ENCODE measurements around the gene MUC22.

MUC22 gene

DNA sequence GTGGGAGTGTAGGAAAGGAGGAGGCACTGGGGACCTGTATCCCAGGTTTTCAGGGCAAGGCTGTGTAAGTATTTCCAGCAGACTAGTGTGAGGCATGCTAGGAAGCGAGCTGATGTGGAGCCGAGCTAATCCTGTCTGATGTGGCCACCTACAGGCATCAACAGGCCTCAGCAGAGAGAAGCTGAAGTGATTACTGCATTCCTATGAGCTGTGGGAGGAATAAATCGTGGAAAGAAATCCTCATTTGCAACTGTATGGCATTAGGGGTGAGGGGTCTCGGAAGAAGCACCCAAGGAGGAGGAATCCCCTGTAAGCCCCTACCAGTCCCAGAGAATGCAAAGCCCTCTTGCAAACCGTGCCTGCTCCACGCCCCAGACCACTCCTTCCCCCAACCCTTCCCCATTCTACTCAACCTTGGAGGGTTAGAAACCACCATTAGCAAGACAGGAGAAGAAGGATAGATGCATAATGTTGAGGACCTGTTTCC is 60.5 kb downstream of the MUC22 start:
- H3K9me3 Mint-ChIP-seq = no peaks in the 10 kb centered on the region

DNA sequence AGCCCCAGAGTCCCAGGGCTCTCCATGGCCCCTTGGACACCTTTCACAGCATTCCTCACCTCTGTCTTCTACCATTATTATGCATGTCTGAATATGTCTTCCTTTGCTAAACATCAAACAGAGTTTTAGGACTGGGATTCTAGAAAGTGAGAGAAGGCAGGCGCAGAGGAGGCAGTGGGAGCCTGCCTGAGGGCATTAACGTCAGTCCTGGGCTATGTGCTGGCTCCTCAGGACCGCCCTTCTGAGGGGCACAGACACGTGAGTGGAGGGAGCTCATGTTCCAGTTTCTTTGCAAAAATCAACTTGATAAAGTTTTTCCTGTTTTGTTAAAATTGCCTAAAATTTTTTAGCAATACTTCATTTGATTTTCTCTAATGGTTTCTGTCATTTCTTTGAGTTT is 64.1 kb downstream of the MUC22 start:
- H3K4me3 Mint-ChIP-seq = no peak overlapping the region
- peak overlapping the region; percentile 24 to 45 (median 24) for H3K27ac Mint-ChIP-seq
- peaks cover 24% of the 10 kb centered on the region for H3K4me1 Mint-ChIP-seq
- no peaks in the 10 kb centered on the region for H3K9me3 Mint-ChIP-seq
- TF ChIP-seq, protein P1, sequence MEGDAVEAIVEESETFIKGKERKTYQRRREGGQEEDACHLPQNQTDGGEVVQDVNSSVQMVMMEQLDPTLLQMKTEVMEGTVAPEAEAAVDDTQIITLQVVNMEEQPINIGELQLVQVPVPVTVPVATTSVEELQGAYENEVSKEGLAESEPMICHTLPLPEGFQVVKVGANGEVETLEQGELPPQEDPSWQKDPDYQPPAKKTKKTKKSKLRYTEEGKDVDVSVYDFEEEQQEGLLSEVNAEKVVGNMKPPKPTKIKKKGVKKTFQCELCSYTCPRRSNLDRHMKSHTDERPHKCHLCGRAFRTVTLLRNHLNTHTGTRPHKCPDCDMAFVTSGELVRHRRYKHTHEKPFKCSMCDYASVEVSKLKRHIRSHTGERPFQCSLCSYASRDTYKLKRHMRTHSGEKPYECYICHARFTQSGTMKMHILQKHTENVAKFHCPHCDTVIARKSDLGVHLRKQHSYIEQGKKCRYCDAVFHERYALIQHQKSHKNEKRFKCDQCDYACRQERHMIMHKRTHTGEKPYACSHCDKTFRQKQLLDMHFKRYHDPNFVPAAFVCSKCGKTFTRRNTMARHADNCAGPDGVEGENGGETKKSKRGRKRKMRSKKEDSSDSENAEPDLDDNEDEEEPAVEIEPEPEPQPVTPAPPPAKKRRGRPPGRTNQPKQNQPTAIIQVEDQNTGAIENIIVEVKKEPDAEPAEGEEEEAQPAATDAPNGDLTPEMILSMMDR (IDR thresholded peaks at IDR 0.05; ENCODE audit: unreplicated experiment in 3 of 3) = no peak
- H3K27me3 Mint-ChIP-seq (ENCODE audit: low read depth) = no peaks in the 10 kb centered on the region
- H3K36me3 Mint-ChIP-seq (ENCODE audit: low read depth) = no peaks in the 10 kb centered on the region

More for the DNA sequence above, 60.5 kb downstream of the MUC22 start:
- TF ChIP-seq, protein P1 (IDR thresholded peaks at IDR 0.05; ENCODE audit: unreplicated experiment in 3 of 3) = peak; percentile 74 to 79 (median 75)
- no peaks in the 10 kb centered on the region for H3K36me3 Mint-ChIP-seq (ENCODE audit: low read depth)
- no peaks in the 10 kb centered on the region for H3K27me3 Mint-ChIP-seq (ENCODE audit: low read depth)
- H3K4me1 Mint-ChIP-seq = peaks cover 22% of the 10 kb centered on the region
- H3K4me3 Mint-ChIP-seq = no peak overlapping the region
- H3K27ac Mint-ChIP-seq = peak overlapping the region; percentile 30 to 80 (median 65)

GRCh38 chr6:31075528-31075927 is 65.3 kb downstream of the MUC22 start:
- H3K36me3 Mint-ChIP-seq (ENCODE audit: low read depth) = no peaks in the 10 kb centered on the region
- no peaks in the 10 kb centered on the region for H3K9me3 Mint-ChIP-seq
- no peak overlapping the region for H3K27ac Mint-ChIP-seq
- H3K4me1 Mint-ChIP-seq = peaks cover 26% of the 10 kb centered on the region
- TF ChIP-seq, protein P1 (IDR thresholded peaks at IDR 0.05; ENCODE audit: unreplicated experiment in 3 of 3) = no peak
- no peak overlapping the region for H3K4me3 Mint-ChIP-seq
- peaks cover 5% of the 10 kb centered on the region for H3K27me3 Mint-ChIP-seq (ENCODE audit: low read depth)

DNA sequence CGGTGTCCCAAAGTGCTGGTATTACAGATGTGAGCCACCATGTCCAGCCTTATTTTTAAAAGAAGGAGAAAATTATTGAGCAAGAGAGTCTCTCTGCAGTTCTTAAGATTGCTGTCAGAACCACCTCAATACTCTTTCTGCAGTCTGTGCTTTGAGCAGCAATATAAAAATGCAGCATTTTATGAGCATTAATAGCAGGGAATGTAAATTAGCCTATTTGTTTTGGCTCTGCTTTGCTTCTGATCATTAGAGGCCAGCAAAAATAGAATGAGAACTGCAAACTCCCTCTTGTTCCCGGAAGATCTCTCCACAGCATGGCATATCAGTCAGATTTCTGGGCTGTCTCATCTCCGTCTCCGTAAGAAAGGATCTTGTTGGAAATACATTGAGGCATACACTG is 66.3 kb downstream of the MUC22 start:
- TF ChIP-seq, protein P1 (IDR thresholded peaks at IDR 0.05; ENCODE audit: unreplicated experiment in 3 of 3) = no peak
- Mint-ChIP-seq H3K4me1 (peaks cover 21% of the 10 kb centered on the region), H3K36me3 (ENCODE audit: low read depth) (no peaks in the 10 kb centered on the region), H3K27me3 (ENCODE audit: low read depth) (peaks cover 9% of the 10 kb centered on the region), H3K9me3 (no peaks in the 10 kb centered on the region), H3K27ac (peak overlapping the region; percentile 65 to 90 (median 78)), H3K4me3 (no peak overlapping the region)

DNA sequence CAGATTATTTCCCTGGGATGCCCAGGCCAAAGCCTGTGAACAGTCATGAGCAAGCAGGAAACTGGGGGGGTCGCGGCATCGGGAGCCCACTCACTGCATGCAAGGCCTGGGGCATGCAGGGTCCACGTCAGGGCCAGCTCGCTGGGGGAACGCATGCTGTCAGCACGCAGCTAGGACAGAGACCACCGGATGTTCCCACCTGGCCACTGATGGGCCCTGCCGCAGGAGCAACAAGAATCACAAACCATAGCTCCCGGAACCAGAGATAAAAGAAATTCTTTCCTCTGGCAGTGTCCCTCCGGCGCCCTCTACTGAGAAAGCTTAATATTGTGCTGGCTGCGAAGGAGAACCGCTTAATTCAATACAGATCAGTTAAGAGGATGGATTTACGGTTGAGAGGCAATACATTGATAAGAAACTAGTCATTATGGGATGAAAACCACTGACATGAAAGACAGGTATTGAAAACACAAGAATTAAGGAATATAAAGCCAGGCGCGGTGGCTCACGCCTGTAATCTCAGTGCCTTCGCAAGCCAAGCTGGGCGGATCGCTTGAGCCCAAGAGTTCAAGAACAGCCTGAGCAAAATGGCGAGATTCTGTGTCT is 69.5 kb downstream of the MUC22 start:
- Mint-ChIP-seq H3K27me3 (ENCODE audit: low read depth) (peaks cover 16% of the 10 kb centered on the region), H3K27ac (peak overlapping the region in 2 of 3 experiments; percentile 14 to 33), H3K36me3 (ENCODE audit: low read depth) (no peaks in the 10 kb centered on the region), H3K4me3 (peak overlapping the region in 1 of 3 experiments; percentile 42), H3K4me1 (peaks cover 20% of the 10 kb centered on the region), H3K9me3 (no peaks in the 10 kb centered on the region)
- TF ChIP-seq, protein P1 (IDR thresholded peaks at IDR 0.05; ENCODE audit: unreplicated experiment in 3 of 3) = peak; percentile 80 to 82 (median 82)

DNA sequence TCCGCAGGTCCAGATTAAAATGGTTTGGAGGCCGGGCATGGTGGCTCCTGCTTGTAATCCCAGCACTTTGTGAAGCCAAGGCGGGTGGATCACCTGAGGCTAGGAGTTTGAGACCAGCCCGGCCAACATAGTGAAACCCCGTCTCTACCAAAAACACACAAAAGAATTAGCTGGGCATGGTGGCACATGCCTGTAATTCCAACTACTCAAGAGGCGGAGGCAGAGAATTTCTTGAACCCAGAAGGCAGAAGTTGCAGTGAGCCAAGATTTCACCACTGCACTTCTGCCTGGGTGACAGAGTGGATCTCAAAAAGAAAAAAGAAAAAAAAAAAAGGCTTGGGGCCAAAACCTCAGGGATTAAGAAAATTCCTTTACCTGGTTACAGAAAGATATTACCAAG is 71.6 kb downstream of the MUC22 start:
- Mint-ChIP-seq H3K27ac (no peak overlapping the region), H3K4me3 (no peak overlapping the region), H3K4me1 (peaks cover 24% of the 10 kb centered on the region), H3K27me3 (ENCODE audit: low read depth) (peaks cover 20% of the 10 kb centered on the region), H3K9me3 (no peaks in the 10 kb centered on the region), H3K36me3 (ENCODE audit: low read depth) (no peaks in the 10 kb centered on the region)
- TF ChIP-seq, protein P1 (IDR thresholded peaks at IDR 0.05; ENCODE audit: unreplicated experiment in 3 of 3) = no peak

Data from nephron (organoid).